Liver (tissue), 9 donors: ENCODE results near the gene ODAD3. TPM values are rescaled to one million over a fixed set of nuclear protein-coding genes. Genes with fewer than 3 reads are reported as not detected.

Experiments used
- DNase-seq: peaks from one replicate; pipeline ENCODE4 v3.0.0-alpha.2; 2017; ENCODE audit warnings: low spot score
- H3K27ac ChIP-seq, 2 donors: one replicate each; pipeline ENCODE4 v1.7.0; 2013; ENCODE audit warnings: inconsistent platforms in 2 of 2, low read length in 2 of 2, control low read depth in 1 of 2, low read depth in 1 of 2, mild to moderate bottlenecking in 1 of 2
- H3K27me3 ChIP-seq, 4 donors: one replicate each; pipeline versions ENCODE4 v1.6.1 to v1.7.0; 2013; ENCODE audit warnings: low read length in 3 of 4, inconsistent platforms in 1 of 4, mild to moderate bottlenecking in 1 of 4, moderate library complexity in 1 of 4; ENCODE audit not compliant: control insufficient read depth in 4 of 4, insufficient read depth in 4 of 4
- H3K36me3 ChIP-seq, 4 donors: one replicate each; pipeline versions ENCODE4 v1.6.1 to v1.7.0; 2013; ENCODE audit warnings: low read length in 3 of 4, mild to moderate bottlenecking in 3 of 4, low read depth in 1 of 4, moderate library complexity in 1 of 4; ENCODE audit not compliant: control insufficient read depth in 4 of 4, insufficient read depth in 3 of 4
- H3K4me1 ChIP-seq, 4 donors: one replicate each; pipeline versions ENCODE4 v1.6.1 to v1.7.0; 2013; ENCODE audit warnings: low read length in 3 of 4, mild to moderate bottlenecking in 3 of 4, moderate library complexity in 1 of 4; ENCODE audit not compliant: control insufficient read depth in 4 of 4, insufficient read depth in 4 of 4
- H3K4me3 ChIP-seq, 3 donors: one replicate each; pipeline versions ENCODE4 v1.6.1 to v1.7.0; 2013; ENCODE audit warnings: low read length in 3 of 3, control low read depth in 1 of 3, low read depth in 1 of 3, mild to moderate bottlenecking in 1 of 3
- H3K9ac ChIP-seq, 2 donors: one replicate each; pipeline ENCODE4 v1.7.0; 2013; ENCODE audit warnings: low read length in 2 of 2, mild to moderate bottlenecking in 2 of 2, moderate library complexity in 2 of 2, control low read depth in 1 of 2, low read depth in 1 of 2
- H3K9me3 ChIP-seq, 4 donors: one replicate each; pipeline versions ENCODE4 v1.6.1 to v1.7.0; 2013; ENCODE audit warnings: low read length in 3 of 4; ENCODE audit not compliant: control insufficient read depth in 4 of 4
- EGR1 ChIP-seq, 2 donors: IDR thresholded peaks; 2 replicates each; pipeline ENCODE4 v1.6.1; 2016 to 2018; ENCODE audit warnings: antibody characterized with exemption in 2 of 2, low read depth in 2 of 2
- FOXA1 ChIP-seq: IDR thresholded peaks from 2 replicates; pipeline ENCODE4 v1.6.1; 2016; ENCODE audit warnings: antibody characterized with exemption
- FOXA2 ChIP-seq: IDR thresholded peaks from 2 replicates; pipeline ENCODE4 v1.6.1; 2016; ENCODE audit warnings: antibody characterized with exemption
- GABPA ChIP-seq, 2 donors: IDR thresholded peaks in 1 of 2; conservative IDR thresholded peaks in 1 of 2; 2 replicates each; pipeline ENCODE4 v1.6.1; 2016; ENCODE audit warnings: antibody characterized with exemption in 2 of 2, mild to moderate bottlenecking in 1 of 2, moderate library complexity in 1 of 2
- HNF4A ChIP-seq, 2 donors: conservative IDR thresholded peaks; 2 replicates each; pipeline ENCODE4 v1.6.1; 2016; ENCODE audit warnings: antibody characterized with exemption in 2 of 2, mild to moderate bottlenecking in 2 of 2
- HNF4G ChIP-seq: IDR thresholded peaks from 2 replicates; pipeline ENCODE4 v1.6.1; 2016; ENCODE audit warnings: antibody characterized with exemption
- JUND ChIP-seq, 2 donors: IDR thresholded peaks; 2 replicates each; pipeline ENCODE4 v1.6.1; 2016; ENCODE audit warnings: antibody characterized with exemption in 2 of 2
- MAX ChIP-seq: IDR thresholded peaks from 2 replicates; pipeline ENCODE4 v1.6.1; 2016; ENCODE audit warnings: antibody characterized with exemption
- NR2F2 ChIP-seq: IDR thresholded peaks from 2 replicates; pipeline ENCODE4 v1.6.1; 2016; ENCODE audit warnings: antibody characterized with exemption
- RAD21 ChIP-seq, 2 donors: IDR thresholded peaks; 2 replicates each; pipeline ENCODE4 v1.6.1; 2016; ENCODE audit warnings: antibody characterized with exemption in 2 of 2, mild to moderate bottlenecking in 2 of 2
- RXRA ChIP-seq, 2 donors: IDR thresholded peaks; 2 replicates each; pipeline ENCODE4 v1.6.1; 2017 to 2018; ENCODE audit warnings: antibody characterized with exemption in 2 of 2, mild to moderate bottlenecking in 1 of 2
- SP1 ChIP-seq: IDR thresholded peaks from 2 replicates; pipeline ENCODE4 v1.6.1; 2018; ENCODE audit warnings: antibody characterized with exemption, mild to moderate bottlenecking
- YY1 ChIP-seq: IDR thresholded peaks from 2 replicates; pipeline ENCODE4 v1.6.1; 2016; ENCODE audit warnings: antibody characterized with exemption, mild to moderate bottlenecking
- WGBS: extraction: QIAGEN DNeasy Blood & Tissue Kit; methylation state at CpG from one replicate; pipeline ENCODE4 v1.1.7; 2013; 5-methylcytosine and 5-hydroxymethylcytosine counted together
- polyA plus RNA-seq, 2 donors: library from polyadenylated mRNA; stranded (reverse) in 1 of 2; unstranded in 1 of 2; fragments of 200-250 nt in 1 of 2; fragments of >200 nt in 1 of 2; fragmentation: Nextera tagmentation in 1 of 2; extraction: Ambion mirVana in 1 of 2; gene quantifications; one replicate each; pipeline versions ENCODE4 v1.2.1 to v1.2.3, GENCODE V29; 2013 to 2015
- total RNA-seq, 2 donors: library from RNA; depleted of rRNA; stranded (reverse); fragments of >200 nt; gene quantifications; one replicate each; pipeline ENCODE4 v1.2.3, GENCODE V29; 2014
- TF ChIP-seq, protein P1 (sequence below): IDR thresholded peaks from 2 replicates; pipeline ENCODE4 v1.6.1; 2016; ENCODE audit warnings: antibody characterized with exemption
- TF ChIP-seq, protein P2 (sequence below): IDR thresholded peaks from 2 replicates; pipeline ENCODE4 v1.6.1; 2016; ENCODE audit warnings: antibody characterized with exemption
- donor health status: healthy.
- donor health status: healthy.
- donor health status: healthy.
- donor health status: healthy.
- donor health status: healthy.

ODAD3 gene
- total and polyA plus RNA-seq, 4 donors: 0.08 to 0.46 (median 0.21) TPM; not detected in 1

GRCh38 chr19:11405846-11406643 is 28.9 kb downstream of the ODAD3 start:
- Histone ChIP-seq H3K27me3 (no peaks in the 10 kb centered on the region), H3K4me3 (no peak overlapping the region), H3K27ac (no peak overlapping the region), H3K4me1 (no peaks in the 10 kb centered on the region), H3K9me3 (no peaks in the 10 kb centered on the region), H3K36me3 (peaks cover 0 to 5% (median 2%) of the 10 kb centered on the region in 4 donors), H3K9ac (no peak overlapping the region)
- TF ChIP-seq, protein P1, sequence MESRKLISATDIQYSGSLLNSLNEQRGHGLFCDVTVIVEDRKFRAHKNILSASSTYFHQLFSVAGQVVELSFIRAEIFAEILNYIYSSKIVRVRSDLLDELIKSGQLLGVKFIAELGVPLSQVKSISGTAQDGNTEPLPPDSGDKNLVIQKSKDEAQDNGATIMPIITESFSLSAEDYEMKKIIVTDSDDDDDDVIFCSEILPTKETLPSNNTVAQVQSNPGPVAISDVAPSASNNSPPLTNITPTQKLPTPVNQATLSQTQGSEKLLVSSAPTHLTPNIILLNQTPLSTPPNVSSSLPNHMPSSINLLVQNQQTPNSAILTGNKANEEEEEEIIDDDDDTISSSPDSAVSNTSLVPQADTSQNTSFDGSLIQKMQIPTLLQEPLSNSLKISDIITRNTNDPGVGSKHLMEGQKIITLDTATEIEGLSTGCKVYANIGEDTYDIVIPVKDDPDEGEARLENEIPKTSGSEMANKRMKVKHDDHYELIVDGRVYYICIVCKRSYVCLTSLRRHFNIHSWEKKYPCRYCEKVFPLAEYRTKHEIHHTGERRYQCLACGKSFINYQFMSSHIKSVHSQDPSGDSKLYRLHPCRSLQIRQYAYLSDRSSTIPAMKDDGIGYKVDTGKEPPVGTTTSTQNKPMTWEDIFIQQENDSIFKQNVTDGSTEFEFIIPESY: no peak
- TF ChIP-seq NR2F2: no peak
- TF ChIP-seq, protein P2, sequence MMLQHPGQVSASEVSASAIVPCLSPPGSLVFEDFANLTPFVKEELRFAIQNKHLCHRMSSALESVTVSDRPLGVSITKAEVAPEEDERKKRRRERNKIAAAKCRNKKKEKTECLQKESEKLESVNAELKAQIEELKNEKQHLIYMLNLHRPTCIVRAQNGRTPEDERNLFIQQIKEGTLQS: no peak
- TF ChIP-seq FOXA2: no peak
- TF ChIP-seq RAD21 (IDR thresholded peaks at IDR 0.05): no peak
- no peak for TF ChIP-seq HNF4A (conservative IDR thresholded peaks at IDR 0.05)
- no peak for TF ChIP-seq HNF4G
- no peak for TF ChIP-seq JUND (IDR thresholded peaks at IDR 0.05)
- TF ChIP-seq MAX: no peak
- no peak for TF ChIP-seq YY1
- TF ChIP-seq FOXA1: no peak
- no peak for TF ChIP-seq SP1
- TF ChIP-seq GABPA (IDR thresholded peaks at IDR 0.05 in 1 of 2, conservative IDR thresholded peaks at IDR 0.05 in 1 of 2): no peak
- no peak for TF ChIP-seq EGR1 (IDR thresholded peaks at IDR 0.05; ENCODE audit: low read depth in 2 of 2)
- WGBS: 80% methylated on average over 44 of the region's 44 CpGs
- no peak for DNase-seq

GRCh38 chr19:11404588-11405222 is 30.2 kb downstream of the ODAD3 start:
- no peaks in the 10 kb centered on the region for H3K9me3 ChIP-seq
- H3K4me3 ChIP-seq: no peak overlapping the region
- H3K27me3 ChIP-seq: no peaks in the 10 kb centered on the region
- WGBS: 72% methylated on average over 9 of the region's 9 CpGs
- no peaks in the 10 kb centered on the region for H3K4me1 ChIP-seq
- no peak overlapping the region for H3K9ac ChIP-seq
- peak overlapping the region; percentile 20 to 31 for H3K27ac ChIP-seq
- H3K36me3 ChIP-seq: peaks cover 0 to 7% (median 6%) of the 10 kb centered on the region in 4 donors
- no peak for DNase-seq
- TF ChIP-seq NR2F2 (peak; percentile 94), RAD21 (IDR thresholded peaks at IDR 0.05) (peak in 1 of 2 donors; percentile 17), SP1 (peak; percentile 65), RXRA (IDR thresholded peaks at IDR 0.05) (peak; percentile 57 to 64), MAX (no peak)
